Mucosa of rectum (tissue), 2 donors: ENCODE data around the gene TIMM50.
"Not testable (repeated sequence)": the region's sequence is repeated elsewhere in the genome, so short reads cannot be mapped to it uniquely, and the experiment has no call there.

ENCODE experiments used
- H3K27ac ChIP-seq, 2 donors: one replicate each; pipeline ENCODE4 v1.7.0; 2013; ENCODE audit warnings: inconsistent platforms in 2 of 2, low read depth in 2 of 2, low read length in 2 of 2
- H3K27me3 ChIP-seq, 2 donors: one replicate each; pipeline ENCODE4 v1.7.0; 2013; ENCODE audit warnings: low read length in 2 of 2; ENCODE audit not compliant: control insufficient read depth in 2 of 2, insufficient read depth in 2 of 2
- H3K36me3 ChIP-seq, 2 donors: one replicate each; pipeline ENCODE4 v1.7.0; 2013; ENCODE audit warnings: low read length in 2 of 2; ENCODE audit not compliant: control insufficient read depth in 2 of 2, insufficient read depth in 2 of 2
- H3K4me1 ChIP-seq, 2 donors: one replicate each; pipeline ENCODE4 v1.7.0; 2013; ENCODE audit warnings: low read length in 2 of 2, mild to moderate bottlenecking in 1 of 2; ENCODE audit not compliant: control insufficient read depth in 2 of 2, insufficient read depth in 2 of 2
- H3K4me3 ChIP-seq, 2 donors: one replicate each; pipeline ENCODE4 v1.7.0; 2013; ENCODE audit warnings: low read length in 2 of 2
- H3K9ac ChIP-seq, 2 donors: one replicate each; pipeline ENCODE4 v1.7.0; 2013; ENCODE audit warnings: low read length in 2 of 2, low read depth in 1 of 2, mild to moderate bottlenecking in 1 of 2
- H3K9me3 ChIP-seq, 2 donors: one replicate each; pipeline ENCODE4 v1.7.0; 2013; ENCODE audit warnings: low read length in 2 of 2; ENCODE audit not compliant: control insufficient read depth in 2 of 2
- donor health status: healthy.
- donor health status: Normal muscosa, but diverticular disease.

Gene TIMM50

GRCh38 chr19:39469567-39469966 lies 11.1 kb upstream of the TIMM50 start:
- Histone ChIP-seq H3K27me3 (no peaks in the 10 kb centered on the region), H3K36me3 (peaks cover 87 to 93% of the 10 kb centered on the region in 2 donors), H3K9ac (no peak overlapping the region), H3K4me1 (no peaks in the 10 kb centered on the region), H3K9me3 (no peaks in the 10 kb centered on the region), H3K27ac (no peak overlapping the region), H3K4me3 (no peak overlapping the region)

GRCh38 chr19:39470724-39471339 lies 9.8 kb upstream of the TIMM50 start:
- no peak overlapping the region for H3K9ac ChIP-seq
- H3K9me3 ChIP-seq: no peaks in the 10 kb centered on the region
- H3K4me1 ChIP-seq: no peaks in the 10 kb centered on the region
- H3K27me3 ChIP-seq: no peaks in the 10 kb centered on the region
- peaks cover 82 to 88% of the 10 kb centered on the region in 2 donors for H3K36me3 ChIP-seq
- H3K27ac ChIP-seq: no peak overlapping the region
- no peak overlapping the region for H3K4me3 ChIP-seq

DNA sequence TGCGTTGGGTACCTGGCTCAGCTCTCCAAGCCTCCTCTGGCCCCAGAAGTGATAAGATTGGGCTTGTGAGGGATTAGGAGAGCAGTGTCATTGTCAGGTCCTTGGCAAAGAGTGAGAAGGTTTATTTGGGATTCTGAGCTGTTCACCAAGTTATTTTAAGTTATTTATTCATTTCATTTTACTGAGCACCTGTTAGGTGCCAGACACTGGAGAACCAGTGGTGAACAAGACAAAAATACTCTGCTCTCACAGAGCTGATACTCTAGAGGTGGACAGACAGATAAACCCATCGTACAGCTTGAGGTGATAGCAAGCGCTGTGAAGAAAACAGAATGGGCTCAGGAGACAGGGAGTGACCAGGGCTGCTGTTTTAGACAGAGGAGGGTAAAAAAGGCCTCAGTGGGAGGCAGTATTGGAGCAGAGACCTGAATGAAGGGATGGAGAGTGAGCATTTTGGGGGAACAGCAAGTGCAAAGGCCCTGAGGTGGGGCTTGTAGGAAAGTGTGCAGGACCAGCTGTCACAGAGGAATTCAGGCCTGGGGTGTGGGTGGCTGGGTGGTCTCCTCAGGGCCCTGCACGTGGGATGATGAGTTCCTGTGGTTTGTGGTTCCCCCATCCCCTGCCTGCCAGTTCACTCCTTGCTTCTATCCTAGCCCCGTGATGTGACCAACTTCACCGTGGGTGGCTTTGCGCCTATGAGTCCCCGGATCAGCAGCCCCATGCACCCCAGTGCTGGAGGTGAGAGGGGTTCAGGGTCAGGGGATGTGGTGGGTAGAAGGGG lies 8.7 kb upstream of the TIMM50 start:
- Histone ChIP-seq H3K36me3 (peaks cover 77 to 88% of the 10 kb centered on the region in 2 donors), H3K9ac (no peak overlapping the region)

GRCh38 chr19:39472746-39473442 lies 7.7 kb upstream of the TIMM50 start:
- H3K27me3 ChIP-seq: no peaks in the 10 kb centered on the region
- H3K9ac ChIP-seq: no peak overlapping the region
- H3K4me3 ChIP-seq: no peak overlapping the region
- H3K9me3 ChIP-seq: no peaks in the 10 kb centered on the region
- peaks cover 73 to 81% of the 10 kb centered on the region in 2 donors for H3K36me3 ChIP-seq
- no peaks in the 10 kb centered on the region for H3K4me1 ChIP-seq
- no peak overlapping the region for H3K27ac ChIP-seq

More for the DNA sequence above, 8.7 kb upstream of the TIMM50 start:
- no peaks in the 10 kb centered on the region for H3K9me3 ChIP-seq
- H3K4me1 ChIP-seq: no peaks in the 10 kb centered on the region
- H3K4me3 ChIP-seq: no peak overlapping the region
- no peak overlapping the region for H3K27ac ChIP-seq
- H3K27me3 ChIP-seq: no peaks in the 10 kb centered on the region

GRCh38 chr19:39473443-39473960 lies 7.1 kb upstream of the TIMM50 start:
- Histone ChIP-seq H3K4me3 (no peak overlapping the region), H3K27me3 (no peaks in the 10 kb centered on the region), H3K9me3 (no peaks in the 10 kb centered on the region), H3K4me1 (no peaks in the 10 kb centered on the region), H3K27ac (no peak overlapping the region), H3K9ac (no peak overlapping the region), H3K36me3 (peaks cover 67 to 75% of the 10 kb centered on the region in 2 donors)

DNA sequence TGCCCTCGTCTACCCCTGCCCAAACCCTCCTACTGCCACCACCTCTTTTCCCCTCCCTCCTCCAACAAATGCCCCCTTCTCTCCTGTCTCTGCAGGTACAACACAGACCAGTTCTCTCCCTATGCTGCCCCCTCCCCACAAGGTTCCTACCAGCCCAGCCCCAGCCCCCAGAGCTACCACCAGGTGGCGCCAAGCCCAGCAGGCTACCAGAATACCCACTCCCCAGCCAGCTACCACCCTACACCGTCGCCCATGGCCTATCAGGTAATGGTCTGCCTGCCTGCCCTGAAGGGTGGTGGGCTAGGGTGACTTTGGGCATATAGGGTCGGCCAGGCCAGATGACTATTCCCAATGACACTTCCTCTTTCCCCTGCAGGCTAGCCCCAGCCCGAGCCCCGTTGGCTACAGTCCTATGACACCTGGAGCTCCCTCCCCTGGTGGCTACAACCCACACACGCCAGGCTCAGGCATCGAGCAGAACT lies 6.5 kb upstream of the TIMM50 start:
- Histone ChIP-seq H3K27ac (no peak overlapping the region), H3K9ac (no peak overlapping the region), H3K36me3 (peaks cover 61 to 68% of the 10 kb centered on the region in 2 donors), H3K9me3 (no peaks in the 10 kb centered on the region), H3K4me1 (no peaks in the 10 kb centered on the region), H3K27me3 (no peaks in the 10 kb centered on the region), H3K4me3 (no peak overlapping the region)

DNA sequence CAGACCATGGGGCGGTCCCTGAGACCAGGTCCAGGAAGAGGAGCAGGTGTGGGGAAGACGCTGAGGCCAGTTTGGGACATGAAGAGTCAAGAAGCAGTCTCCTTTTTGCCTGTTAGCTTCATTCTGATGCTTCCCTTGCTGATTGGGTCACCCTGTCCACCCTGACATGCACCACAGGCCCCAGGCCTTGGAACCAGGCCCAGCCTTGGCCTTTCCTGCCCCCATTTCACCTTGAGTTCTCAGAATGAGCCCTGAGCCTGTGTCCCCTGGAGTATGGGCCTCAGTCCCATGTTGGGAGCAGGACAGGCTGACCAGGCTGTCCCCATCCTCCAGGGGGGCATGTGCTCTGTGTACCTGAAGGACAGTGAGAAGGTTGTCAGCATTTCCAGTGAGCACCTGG lies 4.9 kb upstream of the TIMM50 start:
- H3K27me3 ChIP-seq: no peaks in the 10 kb centered on the region
- no peaks in the 10 kb centered on the region for H3K9me3 ChIP-seq
- H3K36me3 ChIP-seq: peaks cover 45 to 52% of the 10 kb centered on the region in 2 donors
- no peak overlapping the region for H3K27ac ChIP-seq
- H3K4me3 ChIP-seq: no peak overlapping the region
- H3K4me1 ChIP-seq: peaks cover 3 to 4% of the 10 kb centered on the region in 2 donors
- no peak overlapping the region for H3K9ac ChIP-seq

GRCh38 chr19:39479319-39479801 lies 1.3 kb upstream of the TIMM50 start:
- not testable (repeated sequence) for H3K4me3 ChIP-seq, H3K9ac ChIP-seq, H3K27me3 ChIP-seq, H3K27ac ChIP-seq, H3K9me3 ChIP-seq
- H3K36me3 ChIP-seq: peaks cover 14 to 19% of the 10 kb centered on the region in 2 donors
- peaks cover 13 to 14% of the 10 kb centered on the region in 2 donors for H3K4me1 ChIP-seq

DNA sequence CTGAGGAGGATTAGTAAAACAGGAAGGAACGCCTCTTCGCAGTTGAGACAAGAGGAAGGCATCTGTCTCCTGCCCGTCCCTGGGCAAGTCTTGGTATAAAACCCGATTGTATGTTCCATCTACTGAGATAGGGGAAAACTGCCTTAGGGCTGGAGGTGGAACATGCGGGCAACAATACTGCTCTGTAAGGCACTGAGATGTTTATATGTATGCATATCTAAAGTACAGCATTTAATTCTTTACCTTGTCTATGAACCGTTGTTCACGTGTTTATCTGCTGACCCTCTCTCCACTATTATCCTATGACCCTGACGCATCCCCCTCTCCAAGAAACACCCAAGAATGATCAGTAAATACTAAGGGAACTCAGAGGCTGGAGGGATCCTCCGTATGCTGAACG lies 722 bp upstream of the TIMM50 start:
- no peaks in the 10 kb centered on the region for H3K9me3 ChIP-seq
- peak overlapping the region; percentile 73 to 74 for H3K27ac ChIP-seq
- H3K4me3 ChIP-seq: peak overlapping the region; percentile 96 to 98
- peaks cover 13 to 14% of the 10 kb centered on the region in 2 donors for H3K4me1 ChIP-seq
- no peaks in the 10 kb centered on the region for H3K27me3 ChIP-seq
- peak overlapping the region in 1 of 2 donors; percentile 87 for H3K9ac ChIP-seq
- peaks cover 8 to 13% of the 10 kb centered on the region in 2 donors for H3K36me3 ChIP-seq

- peak overlapping the region; percentile 87 to 95 for H3K9ac ChIP-seq
- no peaks in the 10 kb centered on the region for H3K27me3 ChIP-seq
- H3K9me3 ChIP-seq: no peaks in the 10 kb centered on the region
- H3K4me1 ChIP-seq: peaks cover 13 to 14% of the 10 kb centered on the region in 2 donors
- peaks cover 3 to 13% of the 10 kb centered on the region in 2 donors for H3K36me3 ChIP-seq
- peak overlapping the region in 1 of 2 donors; percentile 74 for H3K27ac ChIP-seq
- peak overlapping the region; percentile 96 to 98 for H3K4me3 ChIP-seq
These were observed 549 bp downstream of the TIMM50 start for GRCh38 chr19:39481229-39481545.
